ENCODE results near the gene TSPY10. TPM values are rescaled to one million over a fixed set of nuclear protein-coding genes. Genes with fewer than 3 reads are reported as not detected.

Gene TSPY10
- not detected in 2 replicates for total RNA-seq

DNA sequence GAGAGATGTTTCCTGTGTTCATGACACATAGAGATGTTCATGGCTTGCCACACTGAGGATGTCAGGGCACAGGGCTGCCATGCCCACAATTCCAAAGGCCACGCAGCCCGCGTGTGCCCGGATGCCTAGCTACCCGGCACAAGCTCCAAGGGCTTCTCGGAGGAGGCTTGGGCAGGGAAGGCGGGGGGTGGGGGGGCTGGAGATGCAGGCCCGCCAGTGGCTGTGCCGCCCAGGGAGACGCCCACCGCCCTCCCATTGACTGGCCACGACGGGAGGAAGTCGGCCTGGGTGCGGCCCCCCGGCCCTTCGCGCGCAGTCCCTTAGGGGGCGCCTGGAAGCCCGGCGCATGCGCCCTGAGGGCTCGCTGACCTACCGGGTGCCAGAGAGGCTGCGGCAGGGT lies at the start of gene TSPY10:
TSS of gene TSPY10 (plus strand) at position 301 of the 400 bp plus-strand sequence. CDS start at position 347, 46 bp downstream.

DNA sequence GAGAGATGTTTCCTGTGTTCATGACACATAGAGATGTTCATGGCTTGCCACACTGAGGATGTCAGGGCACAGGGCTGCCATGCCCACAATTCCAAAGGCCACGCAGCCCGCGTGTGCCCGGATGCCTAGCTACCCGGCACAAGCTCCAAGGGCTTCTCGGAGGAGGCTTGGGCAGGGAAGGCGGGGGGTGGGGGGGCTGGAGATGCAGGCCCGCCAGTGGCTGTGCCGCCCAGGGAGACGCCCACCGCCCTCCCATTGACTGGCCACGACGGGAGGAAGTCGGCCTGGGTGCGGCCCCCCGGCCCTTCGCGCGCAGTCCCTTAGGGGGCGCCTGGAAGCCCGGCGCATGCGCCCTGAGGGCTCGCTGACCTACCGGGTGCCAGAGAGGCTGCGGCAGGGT lies 40.7 kb upstream of the TSPY10 start, which contains the start of gene TSPY9:
TSS of gene TSPY9 (plus strand) at position 301 of the 400 bp plus-strand sequence. CDS start at position 347, 46 bp downstream.

Other genes with a start within 250 kb of the TSPY10 start
- gene TSPY4, start 190.4 kb upstream of the TSPY10 start, total RNA-seq: not detected in 2 replicates
- not detected in 2 replicates for gene TSPY8, start 170.1 kb upstream of the TSPY10 start, total RNA-seq
- gene TSPY3, start 129.5 kb upstream of the TSPY10 start, total RNA-seq: not detected in 2 replicates
- gene TSPY1, start 60.9 kb upstream of the TSPY10 start, total RNA-seq: not detected in 2 replicates
- not detected in 2 replicates for gene TSPY9, start 40.6 kb upstream of the TSPY10 start, total RNA-seq

Data from vein endothelial cell (primary cell).